ENCODE measurements around the gene TNFAIP8L3.

The TNFAIP8L3 gene

DNA sequence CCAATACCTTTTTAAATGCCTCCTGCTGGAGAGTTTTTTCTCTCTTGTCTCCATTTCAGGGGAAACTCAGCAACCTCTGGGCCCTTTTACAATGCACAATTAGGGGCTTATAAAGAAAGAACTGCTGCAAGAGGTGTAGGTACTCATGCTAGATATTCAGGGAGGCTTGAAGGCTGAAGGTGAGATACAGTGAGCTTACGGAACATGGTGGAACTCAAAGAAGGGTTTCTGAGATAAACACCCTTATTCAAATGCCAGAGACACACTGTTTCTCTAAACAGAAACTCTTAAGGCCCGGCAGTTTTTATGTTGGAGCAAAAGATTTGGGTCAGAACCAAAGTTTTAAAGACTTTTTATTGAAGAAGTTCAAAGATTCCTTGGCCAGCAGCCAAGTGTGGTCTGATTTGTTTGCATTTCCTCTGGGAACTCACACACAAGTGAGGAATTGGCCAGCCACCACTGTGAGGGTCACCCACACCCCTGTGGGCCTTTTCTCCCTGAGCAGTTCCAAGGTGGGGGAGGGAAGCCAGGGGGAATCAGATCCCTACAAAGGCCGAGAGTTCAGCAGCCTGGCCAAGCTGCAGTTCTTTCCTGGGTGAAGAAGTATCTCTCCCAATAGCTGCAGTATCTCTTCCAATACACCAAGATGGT is 47.8 kb downstream of the TNFAIP8L3 start:
- H3K79me2 ChIP-seq (ENCODE audit: low read length): no peaks in the 10 kb centered on the region
- no peak overlapping the region for H3K4me2 ChIP-seq (ENCODE audit: low read depth, low read length)

DNA sequence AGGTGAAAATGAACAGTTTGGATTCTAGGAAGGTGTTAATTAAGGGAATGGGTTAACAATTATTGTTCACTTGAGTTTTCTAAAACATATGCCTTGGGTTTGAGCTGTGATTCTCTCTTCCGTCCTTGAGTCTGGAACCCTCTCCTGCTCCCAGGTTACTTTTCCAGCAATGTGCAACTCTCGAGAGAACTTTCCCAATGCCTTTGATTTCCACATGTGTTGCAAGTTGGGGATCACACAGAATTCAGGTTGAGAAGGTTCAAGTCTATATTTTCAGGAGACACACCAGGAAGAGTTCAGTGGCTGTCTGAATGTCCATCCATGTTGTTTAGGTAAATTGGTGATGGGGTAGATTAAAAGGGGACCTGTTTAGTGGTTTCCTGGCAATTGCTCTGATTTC is 48.7 kb downstream of the TNFAIP8L3 start:
- H3K9me3 ChIP-seq (replicated peaks; ENCODE audit: insufficient read depth, low read length): no peaks in the 10 kb centered on the region
- H4K20me1 ChIP-seq (ENCODE audit: insufficient read depth, low read length): no peaks in the 10 kb centered on the region
- H3K27ac ChIP-seq (ENCODE audit: low read length): no peak overlapping the region
- H3K9me2 ChIP-seq (replicated peaks; ENCODE audit: insufficient read depth, low read length): no peaks in the 10 kb centered on the region
- DNase-seq: no peak
- H2AFZ ChIP-seq (ENCODE audit: low read length): no peak overlapping the region
- H3K9ac ChIP-seq (ENCODE audit: low read length): no peak overlapping the region
- no peak overlapping the region for H3K4me2 ChIP-seq (ENCODE audit: low read depth, low read length)
- no peaks in the 10 kb centered on the region for H3F3A ChIP-seq (ENCODE audit: insufficient read depth, low read length)
- H3K79me2 ChIP-seq (ENCODE audit: low read length): no peaks in the 10 kb centered on the region
- H3K27me3 ChIP-seq (replicated peaks; ENCODE audit: insufficient read depth, low read length): no peaks in the 10 kb centered on the region
- H3K4me1 ChIP-seq (ENCODE audit: low read length): no peaks in the 10 kb centered on the region
- no peak for TF ChIP-seq EZH2 (optimal IDR thresholded peaks at IDR 0.05; ENCODE audit: low read depth, low read length)
- TF ChIP-seq, protein P1, sequence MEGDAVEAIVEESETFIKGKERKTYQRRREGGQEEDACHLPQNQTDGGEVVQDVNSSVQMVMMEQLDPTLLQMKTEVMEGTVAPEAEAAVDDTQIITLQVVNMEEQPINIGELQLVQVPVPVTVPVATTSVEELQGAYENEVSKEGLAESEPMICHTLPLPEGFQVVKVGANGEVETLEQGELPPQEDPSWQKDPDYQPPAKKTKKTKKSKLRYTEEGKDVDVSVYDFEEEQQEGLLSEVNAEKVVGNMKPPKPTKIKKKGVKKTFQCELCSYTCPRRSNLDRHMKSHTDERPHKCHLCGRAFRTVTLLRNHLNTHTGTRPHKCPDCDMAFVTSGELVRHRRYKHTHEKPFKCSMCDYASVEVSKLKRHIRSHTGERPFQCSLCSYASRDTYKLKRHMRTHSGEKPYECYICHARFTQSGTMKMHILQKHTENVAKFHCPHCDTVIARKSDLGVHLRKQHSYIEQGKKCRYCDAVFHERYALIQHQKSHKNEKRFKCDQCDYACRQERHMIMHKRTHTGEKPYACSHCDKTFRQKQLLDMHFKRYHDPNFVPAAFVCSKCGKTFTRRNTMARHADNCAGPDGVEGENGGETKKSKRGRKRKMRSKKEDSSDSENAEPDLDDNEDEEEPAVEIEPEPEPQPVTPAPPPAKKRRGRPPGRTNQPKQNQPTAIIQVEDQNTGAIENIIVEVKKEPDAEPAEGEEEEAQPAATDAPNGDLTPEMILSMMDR (IDR thresholded peaks at IDR 0.05; ENCODE audit: low read length): no peak
- no peak for TF ChIP-seq EZH2phosphoT487 (IDR thresholded peaks at IDR 0.05; ENCODE audit: low read length)
- H3K36me3 ChIP-seq (replicated peaks; ENCODE audit: insufficient read depth, low read length): no peaks in the 10 kb centered on the region
- H3K4me3 ChIP-seq (ENCODE audit: low read length): no peak overlapping the region

More for the DNA sequence above, 47.8 kb downstream of the TNFAIP8L3 start:
- TF ChIP-seq, protein P1 (IDR thresholded peaks at IDR 0.05; ENCODE audit: low read length): no peak
- TF ChIP-seq EZH2phosphoT487 (IDR thresholded peaks at IDR 0.05; ENCODE audit: low read length): no peak
- no peak for TF ChIP-seq EZH2 (optimal IDR thresholded peaks at IDR 0.05; ENCODE audit: low read depth, low read length)
- Histone ChIP-seq H3K36me3 (replicated peaks; ENCODE audit: insufficient read depth, low read length) (no peaks in the 10 kb centered on the region), H2AFZ (ENCODE audit: low read length) (no peak overlapping the region), H3K9me3 (replicated peaks; ENCODE audit: insufficient read depth, low read length) (no peaks in the 10 kb centered on the region), H3K4me3 (ENCODE audit: low read length) (no peak overlapping the region), H3F3A (ENCODE audit: insufficient read depth, low read length) (no peaks in the 10 kb centered on the region), H3K9ac (ENCODE audit: low read length) (no peak overlapping the region), H3K27ac (ENCODE audit: low read length) (no peak overlapping the region), H3K4me1 (ENCODE audit: low read length) (no peaks in the 10 kb centered on the region), H4K20me1 (ENCODE audit: insufficient read depth, low read length) (no peaks in the 10 kb centered on the region), H3K27me3 (replicated peaks; ENCODE audit: insufficient read depth, low read length) (no peaks in the 10 kb centered on the region), H3K9me2 (replicated peaks; ENCODE audit: insufficient read depth, low read length) (no peaks in the 10 kb centered on the region)
- no peak for DNase-seq

DNA sequence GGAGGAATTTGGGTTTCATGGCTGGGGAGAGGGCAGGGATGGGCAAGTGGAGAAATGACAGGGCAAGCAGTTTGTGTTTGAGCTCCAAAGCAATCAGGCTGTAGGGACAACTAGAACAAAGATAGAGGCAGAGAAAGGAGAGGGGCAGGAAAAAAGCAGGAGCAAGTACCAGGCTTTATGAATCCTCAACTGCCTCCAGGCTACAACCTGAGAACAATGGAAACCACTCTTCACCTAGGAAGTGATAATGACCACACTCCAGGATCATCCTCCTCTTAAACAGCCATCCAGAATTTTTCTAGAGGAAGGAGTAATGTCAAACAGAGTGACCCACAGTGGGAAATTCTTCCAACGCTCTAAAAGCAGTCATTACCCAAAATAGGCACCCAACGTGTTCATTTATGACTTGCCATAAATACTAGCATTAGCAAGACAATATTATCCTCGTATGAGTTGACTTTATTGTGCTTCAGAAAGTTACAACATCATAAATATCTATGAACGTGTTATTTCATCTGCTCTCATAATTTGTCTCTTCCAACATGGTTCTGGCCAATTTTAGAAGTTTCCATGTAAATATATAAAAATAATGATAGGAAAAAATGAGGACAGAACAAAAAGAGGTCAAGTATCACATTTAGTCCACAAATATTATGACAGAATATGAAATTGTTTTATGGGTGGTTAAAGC is 50.5 kb downstream of the TNFAIP8L3 start:
- no peaks in the 10 kb centered on the region for H4K20me1 ChIP-seq (ENCODE audit: insufficient read depth, low read length)
- H3F3A ChIP-seq (ENCODE audit: insufficient read depth, low read length): no peaks in the 10 kb centered on the region
- no peaks in the 10 kb centered on the region for H3K36me3 ChIP-seq (replicated peaks; ENCODE audit: insufficient read depth, low read length)
- H3K27me3 ChIP-seq (replicated peaks; ENCODE audit: insufficient read depth, low read length): no peaks in the 10 kb centered on the region
- no peak overlapping the region for H3K4me2 ChIP-seq (ENCODE audit: low read depth, low read length)
- no peaks in the 10 kb centered on the region for H3K4me1 ChIP-seq (ENCODE audit: low read length)
- no peak overlapping the region for H3K4me3 ChIP-seq (ENCODE audit: low read length)
- DNase-seq: no peak
- H3K9me3 ChIP-seq (replicated peaks; ENCODE audit: insufficient read depth, low read length): no peaks in the 10 kb centered on the region
- H3K9ac ChIP-seq (ENCODE audit: low read length): no peak overlapping the region
- H3K27ac ChIP-seq (ENCODE audit: low read length): no peak overlapping the region
- no peak for TF ChIP-seq EZH2 (optimal IDR thresholded peaks at IDR 0.05; ENCODE audit: low read depth, low read length)
- TF ChIP-seq, protein P1 (IDR thresholded peaks at IDR 0.05; ENCODE audit: low read length): no peak
- no peak for TF ChIP-seq EZH2phosphoT487 (IDR thresholded peaks at IDR 0.05; ENCODE audit: low read length)
- no peaks in the 10 kb centered on the region for H3K79me2 ChIP-seq (ENCODE audit: low read length)
- H3K9me2 ChIP-seq (replicated peaks; ENCODE audit: insufficient read depth, low read length): no peaks in the 10 kb centered on the region
- H2AFZ ChIP-seq (ENCODE audit: low read length): no peak overlapping the region

Data from MM.1S (cell line).